Bronchial epithelial cell (primary cell): Measurements from ENCODE around the gene PSORS1C1. TPM values are rescaled to one million over a fixed set of nuclear protein-coding genes. Genes with fewer than 3 reads are reported as not detected.

Experiments used
- DNase-seq: peaks from one replicate; pipeline ENCODE4 v3.0.0-alpha.2; 2010; ENCODE audit warnings: low read depth
- FAIRE-seq: peaks from 2 replicates; lab custom pipeline; 2011; peaks lifted over from hg19 to GRCh38; lab: Jason Lieb, UNC
- H3K27me3 ChIP-seq: 2 replicates; pipeline ENCODE4 v1.5.1; 2011; ENCODE audit warnings: low read length; ENCODE audit not compliant: control insufficient read depth, insufficient read depth
- H3K36me3 ChIP-seq: 2 replicates; pipeline ENCODE4 v1.5.1; 2011; ENCODE audit warnings: low read length; ENCODE audit not compliant: control insufficient read depth, insufficient read depth
- H3K4me3 ChIP-seq: 2 replicates; pipeline ENCODE4 v1.5.1; 2011; ENCODE audit warnings: mild to moderate bottlenecking, low read depth, low read length, control low read depth
- CTCF ChIP-seq: IDR thresholded peaks from 2 replicates; pipeline ENCODE4 v1.5.1; 2011; ENCODE audit warnings: mild to moderate bottlenecking, moderate library complexity, low read length, control low read depth, inconsistent platforms; ENCODE audit not compliant: insufficient read depth, severe bottlenecking
- total RNA-seq: library from RNA; depleted of rRNA; stranded (reverse); fragments of >200 nt; gene quantifications from 2 replicates; pipeline ENCODE4 v1.2.1, GENCODE V29; 2014

The PSORS1C1 gene
- total RNA-seq, 1 donor from 2014 or later, result 6.3 TPM

DNA sequence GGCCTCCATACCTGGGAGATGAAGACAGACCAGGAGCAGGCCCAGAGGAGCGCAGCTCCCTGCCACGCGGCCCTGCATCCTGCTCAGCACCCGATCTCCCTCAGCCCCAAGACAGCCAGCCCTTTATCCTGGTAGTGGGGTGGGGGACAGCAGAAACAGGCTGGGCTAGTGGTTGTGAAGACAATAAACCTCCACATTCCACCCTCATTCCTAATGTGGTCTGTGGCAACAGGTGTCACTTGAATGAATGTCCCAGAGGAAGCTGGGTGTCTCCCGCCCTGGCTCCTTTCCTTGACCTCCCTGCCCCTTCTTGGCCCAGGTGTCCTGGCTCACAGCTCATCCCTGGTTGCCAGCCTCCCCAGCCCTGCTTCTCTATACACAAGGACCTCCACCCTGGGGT, 2.1 kb upstream of the PSORS1C1 start, which contains the start of gene C6orf15:
Gene C6orf15, minus strand, starts transcription at position 98 of the 400 bp plus-strand sequence. Its CDS starts 20 bp downstream, at position 78.
- Histone ChIP-seq H3K27me3 (peaks cover 6% of the 10 kb centered on the region), H3K4me3 (no peak within 1 kb of the TSS), H3K36me3 (peaks cover 1% of the 10 kb centered on the region)
- no peak for FAIRE-seq
- TF ChIP-seq CTCF, result no peak
- DNase-seq, result no peak

DNA sequence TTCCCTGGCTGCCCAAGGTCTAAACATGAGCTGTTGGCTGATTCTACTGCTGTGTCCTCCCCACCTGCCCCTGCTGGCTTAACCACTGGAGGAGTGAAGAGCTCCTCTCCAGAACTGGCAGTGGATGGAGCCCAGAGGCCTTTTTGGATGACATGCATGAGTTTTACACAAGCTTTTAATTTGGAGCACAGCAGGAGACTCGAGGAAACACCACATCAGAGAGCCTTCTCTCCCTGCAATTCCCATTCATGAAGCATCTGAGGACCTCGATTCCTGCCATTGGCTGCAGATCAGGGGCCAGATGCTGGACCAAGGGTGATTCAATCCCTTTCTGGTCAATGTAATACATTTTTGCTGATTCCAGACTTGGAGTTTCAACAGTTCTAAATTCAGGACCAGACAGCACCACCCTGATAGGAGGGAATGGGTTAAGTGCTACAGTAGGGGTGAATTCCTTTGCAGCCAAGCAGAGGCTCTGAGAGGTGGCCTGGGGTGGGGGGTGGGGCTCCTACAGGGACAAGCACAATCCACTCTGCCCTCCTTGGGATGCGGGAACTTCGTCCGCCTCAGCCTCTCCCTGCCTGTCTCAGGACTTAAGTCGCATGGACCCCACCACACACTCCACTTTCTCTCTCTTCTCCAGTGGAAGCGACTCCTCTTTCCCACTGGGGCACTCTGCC, 599 bp upstream of the PSORS1C1 start:
- peaks cover 6% of the 10 kb centered on the region for H3K27me3 ChIP-seq
- no peak for TF ChIP-seq CTCF
- DNase-seq, result no peak
- no peak for FAIRE-seq
- H3K4me3 ChIP-seq, result no peak overlapping the region
- peaks cover 1% of the 10 kb centered on the region for H3K36me3 ChIP-seq

GRCh38 chr6:31114970-31115849, 610 bp downstream of the PSORS1C1 start:
- FAIRE-seq (no peak), DNase-seq (peak; percentile 62)
- Histone ChIP-seq H3K27me3 (peaks cover 2% of the 10 kb centered on the region), H3K4me3 (peak overlapping the region; percentile 51), H3K36me3 (peaks cover 1% of the 10 kb centered on the region)
- TF ChIP-seq CTCF, result peak; percentile 49

GRCh38 chr6:31115941-31116560, 1.5 kb downstream of the PSORS1C1 start:
- DNase-seq (no peak), FAIRE-seq (no peak)
- H3K27me3 ChIP-seq, result no peaks in the 10 kb centered on the region
- H3K4me3 ChIP-seq, result no peak overlapping the region
- no peak for TF ChIP-seq CTCF
- H3K36me3 ChIP-seq, result peaks cover 1% of the 10 kb centered on the region

DNA sequence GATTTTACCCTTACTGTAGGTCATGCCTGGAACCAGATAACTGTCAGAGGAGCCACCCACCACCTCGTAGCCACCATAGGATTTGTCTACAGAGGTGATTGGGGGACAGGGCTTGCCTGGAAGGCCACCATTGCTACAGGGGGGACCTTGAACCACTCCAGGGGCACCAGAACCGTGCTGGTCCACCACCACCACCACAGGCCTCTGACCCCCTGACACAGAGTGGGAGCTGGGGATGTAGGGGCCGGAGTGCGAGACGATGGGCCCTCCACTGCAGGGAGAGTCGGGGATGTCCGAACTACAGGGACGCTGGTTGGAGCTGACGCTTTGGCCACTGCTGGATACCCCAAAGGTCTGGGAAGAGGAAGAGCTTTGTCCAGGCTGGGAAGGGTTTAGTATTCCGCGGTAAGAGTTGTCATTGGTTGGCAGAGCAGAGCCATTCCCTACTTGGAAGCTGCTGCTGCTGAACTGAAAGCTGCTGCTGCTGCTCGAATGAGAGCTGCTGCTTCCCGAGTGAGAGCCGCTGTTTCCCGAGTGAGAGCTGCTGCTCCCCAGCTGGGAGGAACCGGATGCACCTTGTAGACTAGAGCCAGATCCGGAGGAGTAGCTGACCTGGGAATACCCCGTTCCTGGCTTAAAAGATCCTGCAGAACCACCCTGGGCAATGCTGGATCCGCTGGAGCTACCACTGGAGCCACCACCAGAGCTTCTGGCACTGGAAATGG, 2.2 kb downstream of the PSORS1C1 start:
- H3K27me3 ChIP-seq, result no peaks in the 10 kb centered on the region
- no peak for TF ChIP-seq CTCF
- no peak overlapping the region for H3K4me3 ChIP-seq
- DNase-seq, result no peak
- no peak for FAIRE-seq
- peaks cover 1% of the 10 kb centered on the region for H3K36me3 ChIP-seq
